HT-29 (cell line): Measurements from ENCODE around the gene SERTM2. TPM values are rescaled to one million over a fixed set of nuclear protein-coding genes. Genes with fewer than 3 reads are reported as not detected.
"Not testable (repeated sequence)": the region's sequence is repeated elsewhere in the genome, so short reads cannot be mapped to it uniquely, and the experiment has no call there.

ENCODE experiments used
- DNase-seq: peaks from one replicate; pipeline ENCODE4 v3.0.0-alpha.2; 2015; ENCODE audit warnings: low spot score
- total RNA-seq: library from RNA; depleted of rRNA; stranded (reverse); fragments of >200 nt; shearing (Covaris generic); gene quantifications from 2 replicates; pipeline ENCODE4 v1.2.3, GENCODE V29; 2014; rRNA removed

SERTM2 gene
- not detected in 2 replicates for total RNA-seq

GRCh38 chrX:111511477-111511876 is at the start of gene SERTM2:
Gene SERTM2 (plus strand): TSS chrX:111511645. CDS start chrX:111518858, 7,213 bp downstream.
- no peak for DNase-seq

GRCh38 chrX:111465669-111466068 is 45.8 kb upstream of the SERTM2 start:
- no peak for DNase-seq

- DNase-seq, result no peak
These were observed 43.5 kb upstream of the SERTM2 start for GRCh38 chrX:111467896-111468295.

GRCh38 chrX:111470681-111471403 is 40.6 kb upstream of the SERTM2 start:
- DNase-seq, result no peak

- no peak for DNase-seq
These were observed 29.5 kb upstream of the SERTM2 start for GRCh38 chrX:111481896-111482295.

- DNase-seq, result no peak
These were observed 28.3 kb upstream of the SERTM2 start for GRCh38 chrX:111483135-111483534.

- DNase-seq, result no peak
These were observed 27.6 kb upstream of the SERTM2 start for GRCh38 chrX:111483881-111484280.

- no peak for DNase-seq
These were observed 20.8 kb upstream of the SERTM2 start for GRCh38 chrX:111490688-111491087.

- DNase-seq, result no peak
These were observed 19.4 kb upstream of the SERTM2 start for GRCh38 chrX:111492085-111492484.

- DNase-seq, result no peak
These were observed 12.8 kb upstream of the SERTM2 start for GRCh38 chrX:111498538-111499103.

- no peak for DNase-seq
These were observed 7.9 kb upstream of the SERTM2 start for GRCh38 chrX:111503485-111503993.

GRCh38 chrX:111504941-111505340 is 6.5 kb upstream of the SERTM2 start:
- no peak for DNase-seq

GRCh38 chrX:111505783-111506182 is 5.7 kb upstream of the SERTM2 start:
- no peak for DNase-seq

GRCh38 chrX:111506826-111507225 is 4.6 kb upstream of the SERTM2 start:
- no peak for DNase-seq

- DNase-seq, result no peak
These were observed 3.5 kb upstream of the SERTM2 start for GRCh38 chrX:111507933-111508332.

- DNase-seq, result no peak
These were observed 3.9 kb downstream of the SERTM2 start for GRCh38 chrX:111515298-111515697.

- DNase-seq, result no peak
These were observed 7.2 kb downstream of the SERTM2 start for GRCh38 chrX:111518667-111519066.

GRCh38 chrX:111519215-111519614 is 7.8 kb downstream of the SERTM2 start:
- DNase-seq, result no peak

GRCh38 chrX:111520506-111520905 is 9.1 kb downstream of the SERTM2 start:
- no peak for DNase-seq

GRCh38 chrX:111521169-111521568 is 9.7 kb downstream of the SERTM2 start:
- DNase-seq, result no peak

GRCh38 chrX:111543212-111543741 is 31.8 kb downstream of the SERTM2 start:
- DNase-seq, result no peak

- DNase-seq, result not testable (repeated sequence)
These were observed 37.8 kb downstream of the SERTM2 start for GRCh38 chrX:111549235-111549634.

GRCh38 chrX:111555406-111555958 is 44.0 kb downstream of the SERTM2 start:
- DNase-seq, result no peak
